GM12872 (cell line): ENCODE measurements around the gene DBH.

Source experiments
- TF ChIP-seq, protein P1 (sequence below): IDR thresholded peaks from 3 replicates; pipeline ENCODE4 v1.5.1; 2011; ENCODE audit warnings: low read depth, mild to moderate bottlenecking, low read length, moderate library complexity; ENCODE audit not compliant: insufficient read depth

Gene DBH

DNA sequence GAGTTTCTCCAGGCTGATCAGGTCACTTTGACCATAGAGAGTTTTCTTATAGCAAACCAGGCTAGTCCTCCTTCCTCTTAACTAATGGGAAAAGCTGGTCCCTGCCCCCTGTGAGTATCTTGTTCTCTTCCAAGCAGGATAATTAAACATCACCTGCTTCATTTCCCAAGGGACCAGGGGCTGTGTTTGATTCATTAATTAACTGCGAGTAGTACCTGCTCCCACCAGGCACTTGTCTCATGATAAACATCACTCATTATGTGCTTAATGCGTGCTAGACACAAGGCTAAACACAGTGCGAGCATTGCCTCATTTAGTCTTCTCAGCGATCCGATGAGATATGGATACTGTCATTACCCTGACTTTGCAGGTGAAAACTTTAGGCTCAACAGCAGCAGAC lies 25.3 kb upstream of the DBH start:
- TF ChIP-seq, protein P1, sequence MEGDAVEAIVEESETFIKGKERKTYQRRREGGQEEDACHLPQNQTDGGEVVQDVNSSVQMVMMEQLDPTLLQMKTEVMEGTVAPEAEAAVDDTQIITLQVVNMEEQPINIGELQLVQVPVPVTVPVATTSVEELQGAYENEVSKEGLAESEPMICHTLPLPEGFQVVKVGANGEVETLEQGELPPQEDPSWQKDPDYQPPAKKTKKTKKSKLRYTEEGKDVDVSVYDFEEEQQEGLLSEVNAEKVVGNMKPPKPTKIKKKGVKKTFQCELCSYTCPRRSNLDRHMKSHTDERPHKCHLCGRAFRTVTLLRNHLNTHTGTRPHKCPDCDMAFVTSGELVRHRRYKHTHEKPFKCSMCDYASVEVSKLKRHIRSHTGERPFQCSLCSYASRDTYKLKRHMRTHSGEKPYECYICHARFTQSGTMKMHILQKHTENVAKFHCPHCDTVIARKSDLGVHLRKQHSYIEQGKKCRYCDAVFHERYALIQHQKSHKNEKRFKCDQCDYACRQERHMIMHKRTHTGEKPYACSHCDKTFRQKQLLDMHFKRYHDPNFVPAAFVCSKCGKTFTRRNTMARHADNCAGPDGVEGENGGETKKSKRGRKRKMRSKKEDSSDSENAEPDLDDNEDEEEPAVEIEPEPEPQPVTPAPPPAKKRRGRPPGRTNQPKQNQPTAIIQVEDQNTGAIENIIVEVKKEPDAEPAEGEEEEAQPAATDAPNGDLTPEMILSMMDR, result no peak

DNA sequence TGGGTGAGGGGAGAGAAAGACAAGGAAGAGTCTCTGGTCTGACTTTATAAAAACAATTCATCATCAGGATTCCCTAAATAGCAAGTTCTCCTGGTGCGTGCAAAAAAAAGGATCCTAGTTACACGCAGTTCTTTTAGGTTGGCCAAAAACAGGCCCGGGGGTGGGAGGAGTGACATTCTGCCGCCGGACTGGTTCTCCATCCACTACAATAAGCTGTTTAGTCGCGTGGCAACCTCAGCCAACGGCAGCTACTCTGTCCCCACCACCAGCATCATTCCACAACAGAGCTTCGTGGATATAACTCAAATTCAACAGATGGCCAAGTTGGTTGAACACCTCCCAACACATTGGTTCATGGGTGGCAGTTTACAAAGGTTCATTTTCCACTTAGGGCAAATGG lies 24.1 kb upstream of the DBH start:
- TF ChIP-seq, protein P1, result no peak

DNA sequence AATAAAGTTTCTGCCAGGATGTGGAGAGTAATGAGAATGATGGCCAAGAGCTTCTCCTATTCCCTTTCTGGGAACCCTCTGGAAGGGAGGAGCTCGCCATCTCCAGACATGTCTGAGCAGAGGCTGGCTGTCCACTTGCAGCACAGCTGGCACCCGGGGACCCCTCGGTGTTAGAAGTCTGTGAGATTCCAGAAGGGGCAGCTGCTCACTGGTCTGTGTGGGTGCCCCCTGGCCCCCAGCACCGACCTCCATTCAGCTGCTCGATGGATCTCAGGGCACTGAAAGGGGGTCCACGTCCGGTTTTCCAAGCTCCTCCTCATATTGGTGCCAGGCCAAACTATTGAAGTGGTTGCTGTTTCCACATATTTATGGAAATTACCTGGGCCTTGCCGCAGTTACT lies 23.3 kb upstream of the DBH start:
- TF ChIP-seq, protein P1, result no peak

DNA sequence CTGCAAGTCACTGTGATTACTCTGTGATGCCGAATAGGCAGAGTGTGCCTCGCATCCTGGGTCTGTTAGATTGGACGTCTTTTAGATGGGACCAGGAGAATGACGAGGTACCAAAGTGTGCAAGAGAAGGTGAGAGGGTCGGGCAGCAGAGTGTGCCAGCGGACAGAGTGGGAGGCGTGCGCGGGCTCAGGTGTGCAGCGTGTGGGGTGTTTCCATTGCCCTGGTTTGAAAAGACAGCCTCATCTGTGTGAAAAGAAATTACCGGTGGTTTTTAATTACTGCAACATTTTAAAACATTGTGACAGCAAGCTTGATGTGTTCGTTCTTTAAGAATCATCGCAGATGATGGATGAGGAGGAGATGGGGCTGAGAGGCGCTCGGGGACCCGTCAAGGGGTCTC lies 22.7 kb upstream of the DBH start:
- TF ChIP-seq, protein P1, result no peak

DNA sequence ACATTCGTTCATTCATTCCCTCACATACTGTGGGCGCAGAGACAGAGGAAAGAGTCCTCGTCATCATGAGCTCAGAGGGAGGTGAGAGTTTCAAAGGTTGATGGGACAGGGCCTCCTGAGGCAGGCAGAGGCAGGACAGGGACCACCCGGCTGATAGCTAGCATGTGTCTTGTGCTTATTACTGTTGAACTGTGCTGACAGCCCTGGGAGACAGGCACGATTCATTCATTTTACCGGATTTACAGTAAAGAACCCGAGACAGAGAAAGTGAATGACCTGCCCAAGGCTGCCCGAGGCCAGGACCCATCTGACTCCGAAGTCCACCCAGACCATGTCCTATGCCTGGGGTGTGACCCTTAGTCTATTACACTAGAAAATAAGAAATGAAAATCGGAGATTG lies 22.1 kb upstream of the DBH start:
- TF ChIP-seq, protein P1, result no peak

DNA sequence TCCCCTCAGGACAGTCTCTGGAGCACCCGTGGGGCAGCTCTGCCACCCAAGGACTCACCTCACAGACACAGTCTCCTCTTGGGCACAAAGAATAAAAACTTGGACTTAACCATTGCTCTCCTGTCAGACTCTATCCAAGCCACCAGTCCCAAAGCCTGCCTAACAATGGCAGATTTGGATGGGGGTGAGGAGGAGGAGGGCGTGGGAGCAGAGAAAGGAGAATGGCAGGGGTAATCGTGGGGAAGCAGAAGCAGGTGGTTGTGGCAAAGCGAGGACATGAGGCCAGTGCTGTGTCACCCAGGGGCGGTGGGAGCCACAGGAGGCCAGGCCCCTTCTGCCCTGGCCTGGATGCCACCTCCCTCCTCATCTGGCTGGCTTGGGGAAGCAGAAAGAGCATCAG lies 21.5 kb upstream of the DBH start:
- TF ChIP-seq, protein P1, result no peak

DNA sequence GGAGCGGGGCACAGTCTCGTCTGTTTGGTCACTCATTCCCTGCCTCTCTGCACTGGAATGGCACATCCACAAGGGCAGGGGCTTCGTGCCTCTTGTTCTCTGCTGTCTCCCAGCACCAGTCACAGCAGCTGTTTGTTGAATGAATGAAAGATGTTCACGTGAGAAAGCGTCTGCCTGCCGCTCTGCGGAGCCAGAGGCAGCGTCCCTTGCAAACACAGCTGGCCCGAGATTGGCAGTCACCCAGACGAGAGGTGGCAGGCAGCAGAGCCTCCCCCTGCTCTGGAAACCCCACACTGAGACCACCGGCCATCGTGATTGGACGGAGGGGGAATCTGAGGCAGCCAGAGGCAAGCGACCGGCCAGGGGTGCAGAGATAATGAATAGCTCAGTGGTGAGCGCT lies 21.0 kb upstream of the DBH start:
- TF ChIP-seq, protein P1, result no peak
